ENCODE data around the gene SEC16A.
A peak's percentile ranks its signal among the peaks of the same experiment; 100 is the strongest.

SEC16A gene

DNA sequence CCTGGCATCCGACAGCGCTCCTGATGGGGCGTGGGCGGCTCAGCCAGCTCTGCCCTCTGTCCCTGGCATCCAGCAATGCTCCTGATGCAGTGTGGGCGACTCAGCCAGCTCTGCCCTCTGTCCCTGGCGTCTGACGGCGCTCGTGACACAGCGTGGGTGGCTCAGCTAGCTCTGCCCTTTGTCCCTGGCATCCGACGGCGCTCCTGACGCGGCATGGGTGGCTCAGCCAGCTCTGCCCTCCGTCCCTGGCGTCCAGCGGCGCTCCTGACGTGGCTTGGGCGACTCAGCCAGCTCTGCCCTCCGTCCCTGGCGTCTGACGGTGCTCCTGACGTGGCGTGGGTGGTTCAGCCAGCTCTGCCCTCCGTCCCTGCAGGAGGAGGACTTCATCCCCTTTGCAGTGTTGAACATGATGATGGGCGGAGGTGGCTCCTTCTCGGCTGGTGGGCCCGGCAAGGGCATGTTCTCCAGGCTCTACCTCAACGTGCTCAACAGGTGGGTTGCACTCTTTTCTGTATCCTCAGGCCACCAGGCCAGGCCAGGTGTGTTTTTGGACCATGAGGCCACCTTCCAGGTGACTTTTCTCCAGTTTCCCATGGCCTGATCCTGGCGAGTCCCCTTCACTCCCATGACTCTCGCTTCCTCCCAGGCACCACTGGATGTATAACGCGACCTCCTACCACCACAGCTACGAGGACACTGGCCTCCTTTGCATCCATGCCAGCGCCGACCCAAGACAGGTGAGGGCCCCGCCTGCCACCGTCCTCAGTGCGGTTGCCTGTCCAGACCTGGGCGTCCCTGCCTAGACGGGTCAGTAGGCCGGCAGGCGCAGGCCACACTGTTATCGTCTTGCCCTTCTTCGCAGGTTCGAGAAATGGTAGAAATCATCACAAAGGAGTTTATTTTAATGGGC, 64.4 kb downstream of the SEC16A start:
- TF ChIP-seq, protein P1, sequence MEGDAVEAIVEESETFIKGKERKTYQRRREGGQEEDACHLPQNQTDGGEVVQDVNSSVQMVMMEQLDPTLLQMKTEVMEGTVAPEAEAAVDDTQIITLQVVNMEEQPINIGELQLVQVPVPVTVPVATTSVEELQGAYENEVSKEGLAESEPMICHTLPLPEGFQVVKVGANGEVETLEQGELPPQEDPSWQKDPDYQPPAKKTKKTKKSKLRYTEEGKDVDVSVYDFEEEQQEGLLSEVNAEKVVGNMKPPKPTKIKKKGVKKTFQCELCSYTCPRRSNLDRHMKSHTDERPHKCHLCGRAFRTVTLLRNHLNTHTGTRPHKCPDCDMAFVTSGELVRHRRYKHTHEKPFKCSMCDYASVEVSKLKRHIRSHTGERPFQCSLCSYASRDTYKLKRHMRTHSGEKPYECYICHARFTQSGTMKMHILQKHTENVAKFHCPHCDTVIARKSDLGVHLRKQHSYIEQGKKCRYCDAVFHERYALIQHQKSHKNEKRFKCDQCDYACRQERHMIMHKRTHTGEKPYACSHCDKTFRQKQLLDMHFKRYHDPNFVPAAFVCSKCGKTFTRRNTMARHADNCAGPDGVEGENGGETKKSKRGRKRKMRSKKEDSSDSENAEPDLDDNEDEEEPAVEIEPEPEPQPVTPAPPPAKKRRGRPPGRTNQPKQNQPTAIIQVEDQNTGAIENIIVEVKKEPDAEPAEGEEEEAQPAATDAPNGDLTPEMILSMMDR (IDR thresholded peaks at IDR 0.05; ENCODE audit: extremely low read depth, missing control alignments), result no peak
- no peak for DNase-seq (ENCODE audit: low spot score)

DNA sequence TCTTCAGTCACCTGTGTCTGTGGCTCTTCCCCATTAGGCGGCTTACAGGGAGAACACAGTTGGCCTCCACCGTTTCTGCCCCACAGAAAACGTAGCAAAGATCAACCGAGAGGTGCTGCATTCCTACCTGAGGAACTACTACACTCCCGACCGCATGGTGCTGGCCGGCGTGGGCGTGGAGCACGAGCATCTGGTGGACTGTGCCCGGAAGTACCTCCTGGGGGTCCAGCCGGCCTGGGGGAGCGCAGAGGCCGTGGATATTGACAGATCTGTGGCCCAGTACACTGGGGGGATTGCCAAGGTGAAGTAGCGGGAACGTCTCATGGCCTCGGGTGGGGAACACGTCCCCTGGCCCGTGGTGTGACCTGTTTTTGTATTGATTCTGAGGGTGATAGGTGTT, 65.9 kb downstream of the SEC16A start:
- no peak for DNase-seq (ENCODE audit: low spot score)
- TF ChIP-seq, protein P1 (IDR thresholded peaks at IDR 0.05; ENCODE audit: extremely low read depth, missing control alignments), result no peak

DNA sequence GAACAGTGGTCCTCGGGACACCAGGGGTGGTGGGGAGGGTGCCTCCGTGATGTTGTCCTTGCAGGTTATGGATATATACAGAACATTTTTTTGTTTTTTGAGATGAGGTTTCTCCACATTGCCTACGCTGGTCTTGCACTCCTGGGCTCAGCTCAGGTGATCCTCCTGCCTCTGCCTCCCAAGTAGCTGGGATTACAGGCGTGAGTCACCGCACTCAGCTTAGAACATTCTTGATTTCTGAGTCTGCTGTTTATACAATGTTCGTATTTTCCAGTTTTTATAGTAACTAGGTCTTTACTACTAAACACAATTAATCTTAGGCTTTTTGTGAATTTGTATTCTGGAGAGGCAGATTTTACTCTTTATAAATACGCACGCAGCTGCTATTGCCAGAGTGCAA, 66.4 kb downstream of the SEC16A start:
- DNase-seq (ENCODE audit: low spot score), result no peak
- TF ChIP-seq, protein P1 (IDR thresholded peaks at IDR 0.05; ENCODE audit: extremely low read depth, missing control alignments), result no peak

DNA sequence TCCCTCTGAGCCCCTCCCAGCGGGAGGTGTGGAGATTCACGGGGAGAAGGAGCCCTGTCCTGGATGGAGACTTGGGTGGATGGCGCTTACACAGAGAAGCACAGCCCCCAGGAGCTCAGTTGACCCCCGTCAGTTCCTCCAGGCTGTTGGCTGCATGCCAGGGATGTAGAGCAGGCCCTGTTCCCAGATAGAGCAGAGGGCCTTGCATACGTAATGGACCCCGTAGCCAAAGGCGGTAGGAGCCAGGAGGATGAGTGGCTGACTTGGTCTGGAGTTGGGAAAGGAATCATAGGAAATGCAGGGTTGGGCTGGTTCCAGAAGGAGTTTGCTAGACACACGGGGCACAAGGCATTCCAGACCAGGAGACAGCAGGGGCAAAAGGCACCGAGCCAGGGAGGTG, 69.9 kb downstream of the SEC16A start:
- TF ChIP-seq, protein P1 (IDR thresholded peaks at IDR 0.05; ENCODE audit: extremely low read depth, missing control alignments), result no peak
- no peak for DNase-seq (ENCODE audit: low spot score)

DNA sequence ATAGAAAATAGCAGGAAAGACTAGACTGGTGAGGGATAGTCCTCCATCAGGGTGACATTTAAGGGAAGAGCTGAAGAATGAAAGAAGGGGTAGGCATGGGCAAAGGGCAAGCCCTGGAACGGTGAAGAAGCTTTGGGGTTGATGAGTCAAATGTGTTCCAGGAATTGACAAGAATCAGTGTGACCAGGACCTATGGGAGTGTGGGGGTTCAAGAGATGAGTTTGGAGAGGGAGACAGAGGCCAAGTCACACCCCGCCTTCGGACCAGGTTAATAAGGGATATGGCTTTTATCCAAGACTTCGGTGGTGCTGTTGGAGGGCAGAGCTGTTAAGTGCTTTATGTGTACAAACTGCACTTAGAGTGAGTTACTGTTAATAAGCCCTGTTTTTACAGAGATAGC, 71.5 kb downstream of the SEC16A start:
- TF ChIP-seq, protein P1 (IDR thresholded peaks at IDR 0.05; ENCODE audit: extremely low read depth, missing control alignments), result no peak
- no peak for DNase-seq (ENCODE audit: low spot score)

DNA sequence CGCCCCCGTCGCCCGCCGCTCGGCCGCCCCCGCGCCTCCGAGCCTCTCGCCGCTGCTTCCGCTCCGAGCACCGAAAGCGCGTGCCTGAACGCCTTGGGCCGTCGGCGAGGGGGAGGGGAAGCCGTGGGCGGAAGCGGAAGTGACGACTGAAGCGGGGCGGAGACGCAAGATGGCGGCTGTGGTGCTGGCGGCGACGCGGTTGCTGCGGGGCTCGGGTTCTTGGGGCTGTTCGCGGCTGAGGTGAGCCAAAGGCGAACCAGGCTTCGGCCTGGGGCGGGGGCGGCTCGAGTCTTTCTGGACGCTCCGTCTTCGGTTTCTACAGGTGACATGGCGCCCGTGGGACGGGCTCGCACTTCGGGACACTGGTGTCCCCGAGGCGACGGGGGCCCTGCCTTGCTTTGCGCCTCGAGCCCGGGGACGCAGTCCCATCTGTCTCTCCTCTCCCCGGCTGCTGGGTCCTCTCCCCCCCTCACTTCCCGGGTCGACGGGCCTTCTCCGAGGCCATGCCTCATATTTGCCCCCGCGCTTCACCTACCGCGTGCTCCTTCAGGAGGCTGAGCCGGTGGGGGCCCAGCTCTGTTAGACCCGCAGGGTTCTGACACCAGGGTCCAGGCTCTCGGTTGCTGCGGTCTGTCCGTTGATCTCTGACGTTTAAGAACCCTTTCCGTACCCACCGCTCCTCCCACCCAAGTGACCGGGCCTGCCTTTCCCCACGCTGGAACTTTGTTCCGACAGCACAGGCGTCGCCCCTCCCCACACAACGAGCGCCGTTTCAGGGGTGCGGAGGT, 72.1 kb downstream of the SEC16A start, which contains the start of the genes ENTR1 and PMPCA:
Gene ENTR1 (minus strand): TSS at position 115 of the 788 bp plus-strand sequence. CDS start 217 bp downstream, outside the sequence.
Gene PMPCA (plus strand): TSS at position 159 of the 788 bp plus-strand sequence. CDS start 11 bp downstream, at position 170.
- TF ChIP-seq, protein P1 (IDR thresholded peaks at IDR 0.05; ENCODE audit: extremely low read depth, missing control alignments), result no peak

More for the DNA sequence above, 72.1 kb downstream of the SEC16A start, which contains the start of the genes ENTR1 and PMPCA:
- DNase-seq (ENCODE audit: low spot score), result peak; percentile 99

Data from GM20000 (cell line).